Ammon's horn (tissue), 1 donor: ENCODE measurements around the gene KRT15.

Experiments used
- DNase-seq: peaks from one replicate; pipeline ENCODE4 v3.0.0-alpha.2; 2016; ENCODE audit warnings: low spot score

Gene KRT15

DNA sequence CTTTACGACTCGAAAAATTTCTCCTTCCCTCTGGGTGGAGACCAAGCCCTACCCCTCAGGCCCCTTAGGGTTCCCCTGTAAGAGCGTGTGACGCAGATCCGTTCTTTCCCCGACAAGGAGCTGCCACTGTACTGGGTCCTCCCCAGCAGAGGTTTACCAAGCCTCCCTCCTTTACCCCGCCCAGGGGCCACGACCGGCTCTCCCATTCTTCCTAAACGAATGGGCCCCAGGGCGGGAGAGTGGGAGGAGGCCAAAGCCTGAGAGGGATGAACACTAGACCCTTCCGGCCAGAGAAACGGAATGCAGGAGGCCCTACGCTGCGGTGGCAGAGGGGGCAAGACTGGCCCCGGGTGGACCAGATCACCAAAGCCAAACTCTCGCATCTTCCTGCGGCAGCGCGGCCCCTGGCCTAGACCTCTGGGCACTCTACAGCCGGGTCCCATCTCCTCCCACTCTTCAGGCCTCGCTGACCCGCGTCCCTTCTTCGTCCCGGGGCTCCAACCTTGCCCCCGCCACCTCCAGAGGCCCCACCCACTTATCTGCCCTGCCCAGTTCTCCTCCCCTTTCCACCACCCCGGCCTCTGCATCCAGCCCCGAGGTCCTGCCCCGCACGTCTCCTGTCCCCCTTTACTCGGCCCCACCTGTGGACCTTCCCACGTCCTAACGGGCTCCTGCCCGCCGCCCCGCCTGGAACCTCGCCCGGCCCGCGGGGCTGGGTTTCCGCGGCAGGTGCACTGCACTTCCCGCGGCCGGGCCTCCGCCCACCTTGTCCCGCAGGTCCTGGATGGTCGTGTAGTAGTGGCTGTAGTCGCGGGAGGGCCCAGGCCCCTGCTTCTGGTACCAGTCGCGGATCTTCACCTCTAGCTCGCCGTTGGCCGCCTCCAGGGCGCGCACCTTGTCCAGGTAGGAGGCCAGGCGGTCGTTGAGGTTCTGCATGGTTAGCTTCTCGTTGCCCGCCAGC lies 8.7 kb upstream of the KRT15 start:
- no peak for DNase-seq

DNA sequence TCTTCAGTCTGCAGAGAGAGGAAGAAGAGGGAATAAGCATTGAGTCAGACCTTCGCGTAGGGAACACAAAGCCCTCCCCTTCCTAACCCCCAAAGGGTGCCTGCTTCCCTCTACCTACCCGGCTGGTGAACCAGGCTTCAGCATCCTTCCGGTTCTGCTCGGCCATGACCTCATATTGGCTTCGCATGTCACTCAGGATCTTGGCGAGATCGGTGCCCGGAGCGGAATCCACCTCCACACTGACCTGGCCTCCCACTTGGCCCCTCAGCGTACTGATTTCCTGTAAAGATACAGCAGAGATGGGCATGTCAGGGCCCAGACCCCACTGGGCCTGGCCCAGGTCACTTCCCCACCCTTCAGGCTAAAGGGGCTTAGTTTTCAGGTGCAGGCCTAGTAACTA lies 5.6 kb upstream of the KRT15 start:
- no peak for DNase-seq

DNA sequence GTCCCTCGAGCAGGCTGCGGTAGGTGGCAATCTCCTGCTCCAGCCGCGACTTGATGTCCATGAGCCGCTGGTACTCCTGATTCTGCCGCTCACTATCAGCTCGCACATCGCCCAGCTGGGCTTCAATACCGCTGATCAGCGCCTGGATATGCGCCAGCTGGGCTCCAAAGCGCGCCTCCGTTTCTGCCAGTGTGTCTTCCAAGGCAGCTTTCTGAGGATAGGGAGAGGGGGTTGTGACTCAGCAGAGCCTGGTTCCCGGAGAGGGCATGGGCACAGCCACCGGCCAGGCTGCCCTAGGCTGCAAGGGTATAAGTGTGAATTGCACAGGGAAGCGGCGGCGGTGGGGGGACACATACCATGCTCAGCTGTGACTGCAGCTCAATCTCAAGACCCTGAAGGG lies 5.1 kb upstream of the KRT15 start:
- no peak for DNase-seq

DNA sequence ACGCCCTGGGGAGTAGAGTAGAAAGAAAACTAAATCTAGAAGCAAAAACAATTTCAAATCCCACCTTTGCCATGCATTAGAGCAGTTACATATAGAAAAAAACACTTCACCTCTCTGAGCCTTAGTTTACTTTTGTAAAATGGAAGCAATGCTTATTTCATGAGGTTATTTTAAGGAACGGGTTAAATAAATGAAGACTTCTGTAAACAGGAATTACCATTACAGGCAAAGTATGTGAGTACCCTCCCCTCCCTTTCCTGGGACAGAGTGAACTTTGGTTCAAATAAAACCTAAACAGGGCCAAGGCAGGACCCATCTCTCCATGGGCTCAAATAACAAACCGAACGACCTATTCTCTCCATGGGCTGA lies 4.5 kb upstream of the KRT15 start:
- no peak for DNase-seq

DNA sequence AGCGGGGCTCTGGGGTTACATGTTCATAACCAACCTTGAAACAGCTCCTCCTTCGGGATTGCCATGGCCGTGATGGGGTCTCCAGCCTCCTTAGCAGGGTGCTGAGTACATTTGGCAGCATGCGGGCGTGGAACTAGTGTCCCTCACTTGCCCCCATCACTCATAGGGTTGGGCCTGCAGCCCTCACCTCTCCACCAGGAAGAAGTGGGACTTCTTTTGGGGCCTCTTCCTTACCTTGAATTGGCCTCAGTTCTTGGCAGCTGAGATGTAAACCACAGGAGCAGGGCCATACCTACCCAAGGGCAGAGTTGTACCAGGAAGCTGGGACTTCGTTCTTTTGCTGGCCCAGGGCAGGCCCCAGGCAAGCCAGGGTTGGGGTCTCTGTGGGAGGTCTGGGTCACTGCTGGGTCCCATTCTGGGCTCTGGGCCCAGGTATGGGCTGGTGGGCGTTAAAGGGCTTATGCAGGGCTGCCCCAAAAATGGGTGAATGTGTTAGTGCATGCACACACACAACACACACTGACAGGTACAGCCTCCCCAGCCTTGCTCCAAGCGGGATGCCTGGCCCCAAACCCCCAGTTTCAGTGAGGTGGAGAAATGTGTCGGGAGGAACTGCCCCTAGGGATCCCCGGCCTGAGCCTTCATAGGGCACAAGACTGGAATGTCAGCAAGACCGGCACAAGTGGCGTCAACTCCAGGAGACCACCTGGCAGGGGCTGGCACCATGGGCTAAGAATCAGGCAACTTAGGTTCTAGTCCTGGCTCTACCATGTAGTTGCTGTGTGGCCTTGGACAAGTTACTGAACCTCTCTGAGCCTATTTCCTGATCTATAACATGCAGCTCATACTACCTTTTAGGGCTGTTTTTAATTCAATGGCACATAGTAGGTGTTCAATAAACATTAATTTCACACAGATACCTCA lies 3.9 kb upstream of the KRT15 start:
- no peak for DNase-seq

DNA sequence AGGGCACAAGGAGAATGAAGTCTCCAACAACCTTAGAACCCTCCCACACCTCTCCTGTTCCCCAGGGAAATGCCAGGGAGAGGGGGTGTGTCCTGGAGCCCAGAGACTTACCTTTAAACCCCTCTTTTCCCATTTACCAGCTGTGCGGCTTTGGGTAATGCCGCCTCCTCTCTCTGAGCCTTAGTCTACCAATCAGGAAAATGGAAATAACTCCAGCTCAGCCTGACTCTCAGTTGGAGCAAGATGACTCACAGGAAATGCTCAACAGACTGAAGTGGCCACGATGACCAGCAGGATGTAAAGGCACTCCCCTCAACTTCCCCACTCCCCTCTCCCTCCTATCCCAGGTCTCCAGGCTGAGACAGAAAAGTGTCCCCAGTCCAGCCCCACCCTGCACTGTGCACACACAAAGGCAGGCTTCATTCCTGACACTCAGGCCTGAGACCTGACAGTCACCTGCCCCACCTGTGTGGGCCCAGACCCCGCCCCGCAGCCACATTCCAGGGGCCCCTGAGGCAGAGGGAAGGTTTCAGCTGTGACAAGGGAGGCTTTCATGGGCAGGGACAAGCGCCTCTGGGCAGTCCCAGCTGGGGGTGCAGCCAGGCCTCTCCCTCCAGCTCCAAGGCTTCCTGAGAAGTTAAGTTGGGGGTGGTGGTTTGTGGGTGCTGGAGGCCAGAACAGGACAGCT lies 3.0 kb upstream of the KRT15 start:
- DNase-seq, result no peak

DNA sequence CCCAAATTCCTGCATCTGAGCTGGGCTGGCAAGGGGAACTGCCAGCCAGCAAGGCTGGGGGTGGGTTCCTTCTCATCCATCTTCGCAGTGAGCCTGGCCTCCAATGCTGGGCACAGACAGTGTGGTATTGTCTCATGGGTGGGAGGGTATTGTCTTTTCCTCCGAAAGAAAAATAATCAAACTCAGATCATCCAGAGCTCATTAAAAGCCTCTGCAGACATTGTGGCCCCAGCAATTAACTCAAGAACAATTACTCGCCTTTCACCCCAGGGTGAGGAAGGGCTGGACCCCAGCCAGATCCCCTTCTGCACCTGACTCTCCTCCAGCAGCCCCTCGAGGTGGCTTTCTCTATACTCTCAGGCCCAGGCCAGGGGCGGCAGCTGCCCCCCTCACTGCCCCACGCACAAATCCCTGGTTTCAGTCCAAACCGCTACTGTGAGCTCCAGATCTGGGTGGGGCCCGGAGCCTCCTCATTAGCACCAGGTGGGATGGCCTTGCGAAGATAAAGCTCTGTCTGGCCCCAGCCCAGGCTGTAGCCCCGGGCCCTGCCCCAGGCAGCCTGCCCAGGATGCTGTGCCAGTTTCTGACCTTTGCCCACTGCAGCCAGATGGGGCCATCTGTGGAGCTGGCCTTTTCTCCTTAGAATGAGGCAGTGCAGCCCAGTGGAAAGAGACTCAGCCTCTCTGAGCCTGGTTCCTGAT lies 2.3 kb upstream of the KRT15 start:
- no peak for DNase-seq

DNA sequence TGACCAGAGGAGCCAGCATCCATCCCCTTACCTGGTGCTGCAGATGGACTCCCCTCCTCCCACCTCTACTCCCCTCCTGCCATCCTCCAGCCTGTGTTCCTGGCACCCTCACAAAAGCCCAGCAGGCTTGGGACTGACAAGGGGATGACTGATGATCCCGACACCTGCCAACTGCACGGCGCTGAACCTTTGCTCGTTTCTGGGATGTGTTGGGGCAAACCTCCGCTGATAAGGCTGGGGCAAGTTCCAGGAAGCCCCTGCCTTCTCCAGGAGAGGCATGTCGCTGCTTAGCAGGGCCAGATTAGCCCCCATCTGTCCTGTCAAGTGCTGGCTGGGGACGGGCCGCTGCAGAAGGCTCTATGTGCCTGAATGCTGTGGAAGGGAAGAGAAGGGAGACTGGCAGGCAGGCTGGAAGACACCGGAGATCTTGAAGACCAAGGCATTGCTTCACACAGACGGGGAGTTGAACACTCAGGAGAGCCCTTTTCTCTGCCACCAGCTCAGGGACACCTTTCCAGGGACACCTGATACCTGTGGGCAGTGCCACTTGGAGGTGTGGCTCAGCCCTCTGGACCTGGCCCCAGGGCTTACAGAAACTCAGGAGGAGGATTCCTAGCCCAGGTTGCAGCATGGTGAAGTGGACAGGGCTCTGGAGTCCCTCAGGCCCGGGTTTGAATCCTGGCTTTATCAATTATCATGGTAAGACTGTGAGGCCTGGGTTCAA lies 973 bp upstream of the KRT15 start:
- no peak for DNase-seq

DNA sequence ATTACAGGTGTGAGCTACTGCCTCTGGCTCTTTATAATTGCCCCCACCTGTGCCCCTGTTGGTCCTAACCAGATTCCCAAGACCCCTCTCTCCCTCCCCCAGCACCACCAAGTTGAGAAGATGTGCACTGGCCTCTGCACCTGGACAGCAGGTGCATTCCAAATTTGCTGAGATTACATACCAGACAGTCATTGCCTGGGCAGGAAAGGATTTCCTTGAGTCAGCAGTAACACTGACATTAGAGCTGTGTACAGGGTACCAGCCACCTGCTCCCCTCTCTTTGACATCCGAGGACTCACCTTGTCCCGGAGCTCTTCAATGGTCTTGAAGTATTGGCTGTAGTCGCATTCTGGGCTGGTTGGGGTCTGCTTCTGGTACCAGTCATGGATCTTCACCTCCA lies 659 bp downstream of the KRT15 start:
- no peak for DNase-seq

DNA sequence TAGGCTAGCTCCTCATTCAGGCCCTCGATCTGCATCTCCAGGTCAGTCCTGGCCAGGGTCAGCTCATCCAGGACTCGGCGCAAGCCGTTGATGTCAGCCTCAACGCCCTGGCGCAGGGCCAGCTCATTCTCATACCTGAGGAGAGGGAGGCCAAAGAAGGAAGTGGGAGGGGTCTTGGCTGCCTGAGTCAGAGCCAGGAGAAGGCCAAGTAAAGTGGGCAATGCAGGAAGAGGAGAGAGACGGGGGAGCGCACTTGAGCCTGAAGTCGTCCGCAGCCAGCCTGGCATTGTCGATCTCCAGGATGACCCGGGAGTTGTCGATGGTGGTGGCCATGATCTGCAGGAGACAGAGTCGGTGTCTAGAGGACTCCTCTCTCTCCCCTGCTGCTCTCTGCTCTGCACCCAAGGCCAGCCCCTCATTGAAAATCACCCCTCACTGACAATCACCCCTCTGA lies 1.8 kb downstream of the KRT15 start:
- DNase-seq, result no peak

DNA sequence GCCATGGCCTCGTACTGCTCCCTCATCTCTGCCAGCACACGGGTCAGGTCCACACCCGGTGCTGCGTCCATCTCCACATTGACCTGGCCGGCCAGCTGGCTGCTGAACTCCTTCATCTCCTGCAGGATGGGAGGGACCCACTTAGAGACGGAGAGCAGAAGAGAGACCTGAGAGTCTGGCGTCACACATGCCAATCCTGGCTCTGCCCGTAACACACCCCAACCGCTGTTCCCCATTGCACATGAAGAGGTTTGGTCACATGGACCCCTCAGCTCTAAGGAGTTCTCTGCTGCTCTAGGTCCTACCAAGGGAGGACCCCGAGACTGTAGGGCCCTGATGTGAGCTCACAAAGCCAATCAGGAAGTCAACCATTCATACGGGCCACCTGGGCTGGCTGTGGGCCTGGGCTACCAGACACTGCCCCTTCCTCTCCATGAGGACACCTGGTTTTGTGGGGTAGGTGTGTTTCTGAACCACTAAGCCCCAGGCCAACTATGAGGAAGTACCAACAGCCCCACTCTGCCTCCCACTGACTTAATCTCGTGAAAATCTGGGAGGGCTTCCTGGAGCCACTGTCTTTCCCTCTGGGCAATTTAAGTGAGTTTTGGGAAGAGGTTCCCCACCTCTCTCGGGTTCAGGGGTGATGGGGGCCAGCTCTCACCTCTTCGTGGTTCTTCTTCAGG lies 2.4 kb downstream of the KRT15 start:
- DNase-seq, result no peak

DNA sequence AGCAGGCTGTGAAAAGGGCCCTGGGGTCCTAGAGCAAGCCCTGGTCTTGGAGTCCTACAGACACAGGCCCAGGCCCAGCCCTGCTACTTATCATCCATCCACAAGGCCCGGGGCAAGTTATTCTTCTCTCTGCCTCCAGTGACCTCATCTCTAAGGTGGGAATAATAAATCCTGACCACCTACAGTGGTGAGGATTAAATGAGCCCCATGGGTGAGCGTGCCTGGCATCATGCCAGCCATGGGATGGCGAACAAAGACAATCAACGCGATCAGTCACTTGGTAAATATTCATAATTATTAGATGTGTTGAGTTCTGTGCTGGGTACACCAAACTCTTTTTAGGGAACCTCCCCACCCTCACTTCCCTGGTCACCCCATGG lies 5.5 kb downstream of the KRT15 start:
- DNase-seq, result no peak

DNA sequence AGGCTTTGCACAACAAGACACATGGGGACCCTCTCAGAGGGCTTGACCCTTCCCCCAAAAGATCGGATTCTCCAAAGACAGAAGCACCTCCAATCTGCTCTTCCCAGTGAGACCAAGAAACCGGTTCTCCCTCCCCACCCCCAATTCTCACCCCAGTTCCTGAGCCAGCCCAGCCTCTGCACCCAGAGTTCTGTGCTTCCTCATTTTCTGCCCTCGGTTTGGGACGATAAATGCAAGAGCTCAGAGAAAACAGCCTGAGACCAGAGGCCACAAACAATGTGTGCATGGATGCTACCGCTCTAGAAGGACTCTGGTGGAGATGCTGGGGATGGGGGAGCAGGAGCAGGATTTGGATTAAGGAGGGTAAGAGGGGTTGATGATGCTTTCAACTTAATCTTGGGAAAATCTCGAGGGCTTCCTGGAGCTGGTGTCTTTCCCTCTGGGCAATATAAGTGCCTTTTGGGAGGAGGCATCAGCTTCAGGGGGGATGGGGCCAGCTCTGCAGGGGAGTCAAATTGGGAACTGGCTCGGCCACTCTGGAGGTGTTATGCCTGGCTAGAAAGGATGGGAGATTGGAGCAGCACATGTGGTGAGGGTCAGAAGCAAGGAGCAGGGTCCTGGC lies 6.0 kb downstream of the KRT15 start:
- DNase-seq, result no peak

DNA sequence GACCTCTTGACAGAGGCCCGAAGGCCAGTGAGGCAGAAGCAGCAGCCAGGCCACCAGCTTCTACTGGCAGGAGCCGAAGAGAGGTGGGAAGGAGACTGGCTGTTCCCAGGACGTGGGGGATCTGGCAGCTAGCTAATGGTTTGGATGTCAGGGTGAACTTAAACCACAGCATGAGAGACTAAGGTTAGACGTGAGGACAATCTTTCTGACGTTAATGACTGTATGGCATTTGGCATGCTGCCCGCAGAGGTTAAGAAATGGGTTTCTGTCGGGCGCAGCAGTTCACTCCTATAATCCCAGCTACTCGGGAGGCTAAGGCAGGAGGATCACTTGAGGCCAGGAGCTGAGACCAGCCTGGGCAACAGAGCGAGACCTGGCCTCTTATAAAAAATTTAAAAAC lies 7.0 kb downstream of the KRT15 start:
- DNase-seq, result no peak

DNA sequence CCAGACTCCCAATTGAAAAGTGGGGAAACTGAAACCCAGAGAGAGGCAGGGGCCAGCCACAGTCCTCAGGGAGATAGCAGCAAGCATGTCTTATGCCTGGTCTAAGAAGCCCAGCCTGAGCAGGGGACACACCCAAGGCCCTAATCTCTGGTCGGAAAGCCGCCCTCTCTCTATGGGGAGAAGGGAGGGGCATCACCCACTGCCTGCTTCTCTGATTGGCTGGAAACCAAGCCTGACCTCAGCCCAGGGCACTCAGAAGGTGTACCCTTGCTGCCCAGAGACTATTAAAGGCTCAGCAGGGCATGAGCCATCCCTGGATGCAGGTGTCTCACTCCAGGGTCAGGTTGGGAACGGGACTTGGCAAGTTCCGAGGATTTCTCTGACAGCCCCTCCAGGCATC lies 7.6 kb downstream of the KRT15 start:
- DNase-seq, result no peak

DNA sequence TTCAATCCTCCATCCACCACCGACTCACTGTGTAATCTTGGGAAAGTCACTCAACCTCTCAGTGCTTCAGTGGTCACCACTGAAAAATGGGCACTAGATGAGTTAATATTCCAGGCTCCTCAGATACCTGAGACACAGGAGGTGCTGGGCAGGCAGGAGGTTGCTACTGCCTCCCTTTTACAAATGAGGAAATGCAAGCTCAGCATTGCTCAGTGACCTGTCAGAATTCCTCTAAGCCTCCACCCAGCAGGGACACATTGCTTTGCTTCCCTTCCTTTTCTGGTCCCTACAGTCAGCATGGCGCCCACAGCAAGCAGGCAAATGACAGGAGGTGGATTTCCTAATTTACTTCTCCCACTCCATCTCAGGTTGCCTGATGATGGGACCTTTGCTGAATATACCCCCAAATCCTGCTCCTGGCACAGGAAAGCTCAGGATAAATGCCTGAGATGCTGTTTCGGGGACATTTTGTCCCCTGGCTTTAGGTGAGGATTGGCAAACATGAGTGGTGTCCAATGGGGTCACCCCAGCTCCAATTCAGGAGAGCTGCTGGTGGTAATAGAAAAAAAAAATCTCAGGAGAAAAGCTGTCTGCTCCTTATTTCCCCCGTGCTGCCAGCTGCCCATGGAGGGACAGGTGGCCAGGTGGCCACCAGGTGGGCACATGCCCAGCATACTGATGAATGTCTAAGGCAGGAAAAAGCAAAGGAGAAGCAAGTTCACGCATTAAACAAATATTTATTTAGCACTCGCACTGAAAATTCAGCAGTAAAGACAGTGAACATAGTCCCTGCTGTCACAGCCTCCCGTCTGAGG lies 8.2 kb downstream of the KRT15 start:
- no peak for DNase-seq

DNA sequence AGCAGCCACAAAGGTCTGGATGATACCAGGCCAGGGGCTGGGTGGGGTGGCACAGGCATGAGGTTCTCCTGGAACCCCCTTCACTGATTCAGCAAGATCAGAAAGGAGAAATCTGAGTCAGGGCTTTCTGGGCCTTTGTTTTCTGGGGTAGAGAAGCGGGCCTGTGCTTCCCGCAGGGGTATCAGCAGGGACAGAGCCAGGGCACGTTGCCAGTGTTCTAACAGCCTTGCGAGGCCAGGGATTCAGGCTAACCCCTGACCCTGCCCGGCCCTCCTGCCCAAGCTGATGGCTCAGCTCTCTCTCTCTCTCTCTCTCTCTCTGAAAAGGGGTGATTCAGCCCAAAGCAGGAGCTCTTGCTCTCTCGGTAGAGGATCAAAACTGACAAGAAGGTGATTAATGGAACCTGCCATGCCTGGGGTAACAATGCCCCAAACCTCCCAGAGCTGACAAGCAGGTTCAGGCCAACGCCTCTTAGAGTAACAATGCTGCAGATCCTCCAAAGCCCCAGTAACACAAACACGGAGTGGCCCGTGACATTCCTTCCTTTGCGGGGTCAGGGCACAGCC lies 11.3 kb downstream of the KRT15 start:
- no peak for DNase-seq

DNA sequence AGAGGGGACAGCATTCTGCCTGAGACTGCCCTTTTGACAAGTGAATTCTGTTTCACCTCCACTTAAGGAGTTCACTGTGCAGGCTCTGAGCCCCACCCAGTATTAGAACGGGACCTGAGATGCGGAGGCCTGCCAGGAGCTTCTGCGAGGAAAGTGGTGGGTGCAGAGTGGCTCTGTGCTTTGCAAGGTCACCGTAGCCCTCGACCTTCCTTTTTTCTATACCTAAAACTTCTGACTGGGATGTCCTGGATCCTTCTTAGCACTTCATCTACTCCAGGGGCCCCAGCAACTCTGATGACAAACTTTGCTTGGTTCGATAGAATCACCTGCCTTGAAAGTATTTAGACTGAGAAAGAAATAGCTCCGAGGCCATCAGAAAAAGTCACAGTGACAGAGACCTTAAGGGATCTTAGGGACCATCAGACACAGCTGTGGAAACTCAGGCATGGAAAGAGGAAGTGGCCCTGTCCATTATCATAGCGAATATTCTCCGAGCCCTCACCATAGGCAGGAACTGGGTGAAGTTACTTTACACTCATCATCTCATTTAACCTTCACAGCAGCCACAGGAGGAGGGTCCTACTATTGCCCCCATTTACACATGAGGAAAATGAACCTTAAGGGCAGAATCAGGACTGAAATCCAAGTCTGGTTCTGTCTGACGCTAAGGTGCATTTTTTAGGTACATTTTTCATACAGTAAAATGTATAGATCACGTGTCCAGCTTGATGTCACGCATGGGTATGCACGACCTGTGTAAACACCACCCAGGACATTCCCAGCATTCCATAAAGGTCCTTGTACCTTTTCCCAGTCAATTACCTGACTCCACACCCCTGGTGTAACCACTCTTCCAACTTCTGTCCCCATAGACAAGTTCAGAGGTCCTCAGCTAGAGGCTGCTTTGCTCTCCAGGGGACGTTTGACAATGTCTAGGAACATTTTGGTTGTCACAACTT lies 12.6 kb downstream of the KRT15 start:
- DNase-seq, result no peak
